HG03139 (cell line): ENCODE results near the gene TIMM10.
A peak's percentile ranks its signal among the peaks of the same experiment; 100 is the strongest.

Experiments used
- ATAC-seq: cut with Tn5 transposase; IDR thresholded peaks from one replicate; pipeline ENCODE4 v1.9.1; 2021; ENCODE audit not compliant: unreplicated experiment

Gene TIMM10

DNA sequence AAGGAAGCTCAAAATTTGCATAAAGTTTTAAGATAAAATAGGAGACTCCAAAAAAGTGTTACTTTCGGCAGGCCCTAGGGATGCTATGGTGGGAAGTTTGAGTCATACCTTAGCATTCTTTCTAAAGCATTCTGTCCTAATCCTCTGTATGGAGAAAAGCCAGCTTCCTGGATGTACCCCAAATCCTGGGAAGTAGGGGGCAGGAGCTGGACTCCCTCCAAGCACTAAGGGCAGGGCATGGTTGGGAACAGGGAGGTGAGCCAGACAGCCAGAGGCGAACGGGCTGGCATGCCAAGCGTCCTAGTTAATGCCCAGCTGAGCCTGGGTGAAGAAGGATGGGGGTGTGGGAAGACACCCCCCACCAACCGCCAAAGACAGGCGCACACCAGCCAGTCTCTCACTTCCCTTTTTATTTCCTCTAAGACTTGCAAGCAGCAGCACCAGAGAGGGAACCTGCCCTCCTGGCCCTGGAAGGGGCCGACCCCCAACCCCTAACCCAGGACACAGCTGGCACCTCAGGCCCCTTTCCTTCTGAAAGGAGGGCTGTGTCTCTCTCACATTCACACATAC lies 46.3 kb downstream of the TIMM10 start:
- ATAC-seq = peak; percentile 44

- ATAC-seq = no peak
These were observed 47.0 kb downstream of the TIMM10 start for GRCh38 chr11:57483562-57483918.

- ATAC-seq = no peak
These were observed 47.6 kb downstream of the TIMM10 start for GRCh38 chr11:57482782-57483561.

- no peak for ATAC-seq
These were observed 48.4 kb downstream of the TIMM10 start for GRCh38 chr11:57481915-57482781.

GRCh38 chr11:57481315-57481714 lies 49.2 kb downstream of the TIMM10 start:
- no peak for ATAC-seq

GRCh38 chr11:57480409-57481137 lies 50.0 kb downstream of the TIMM10 start:
- ATAC-seq = no peak

DNA sequence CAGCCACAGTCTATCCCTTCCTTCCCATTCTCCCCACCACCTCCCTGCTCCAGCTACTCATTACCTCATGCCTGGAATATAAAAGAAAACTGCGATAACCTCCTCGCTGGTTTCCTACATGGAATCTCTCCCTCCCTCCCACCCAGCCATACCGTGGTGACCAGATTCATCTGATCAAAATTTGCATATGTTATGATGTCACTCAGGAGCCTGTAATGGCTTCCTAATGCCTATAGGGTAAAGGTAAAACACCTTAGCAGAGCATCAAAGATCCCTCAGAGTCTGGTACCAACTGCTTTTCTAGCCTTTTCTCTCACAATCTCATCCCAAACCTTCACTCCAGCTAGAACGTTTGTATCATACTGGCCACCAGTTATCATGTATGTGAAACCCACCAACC lies 50.6 kb downstream of the TIMM10 start:
- no peak for ATAC-seq

DNA sequence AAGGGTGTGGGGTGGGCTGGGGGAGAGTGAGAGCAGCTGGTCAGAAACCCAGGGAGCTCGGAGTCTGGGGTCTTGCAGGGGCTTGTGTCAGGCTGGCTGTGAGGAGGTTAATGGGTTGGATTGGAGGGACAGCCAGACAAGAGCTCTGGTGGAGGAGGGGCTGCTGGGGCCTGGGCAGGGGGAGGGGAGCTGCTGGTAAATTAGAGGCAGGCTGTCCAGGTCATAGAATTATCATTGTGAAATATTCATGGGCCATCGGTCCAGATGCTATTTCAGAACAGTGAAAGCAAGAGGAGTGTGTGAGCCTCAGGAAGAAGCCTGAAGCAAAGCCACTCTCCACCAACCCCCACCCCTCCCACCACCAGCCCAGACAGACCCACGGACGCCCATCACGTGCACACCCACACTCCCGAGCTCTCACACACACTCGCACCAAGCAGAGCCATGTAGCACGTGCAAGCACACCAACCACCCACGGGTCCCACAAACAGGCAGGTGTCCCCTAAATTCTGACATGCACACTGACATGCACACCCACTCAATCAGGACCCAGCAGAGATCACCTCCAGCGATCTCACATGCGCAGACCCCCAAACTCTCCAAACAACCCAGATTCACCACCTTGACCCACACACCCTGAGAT lies 51.4 kb downstream of the TIMM10 start:
- ATAC-seq = no peak
